Upper lobe of left lung (tissue), 6 donors: Measurements from ENCODE around the gene C11orf91. TPM values are rescaled to one million over a fixed set of nuclear protein-coding genes. Genes with fewer than 3 reads are reported as not detected.

Source experiments
- ATAC-seq, 2 donors: fragments of 200-7000 bp; cut with Tn5 transposase; one replicate each; pipeline ENCODE4 v1.9.1; 2022; ENCODE audit warnings: mild to moderate bottlenecking in 2 of 2, moderate library complexity in 2 of 2; ENCODE audit not compliant: low FRiP score in 2 of 2
- DNase-seq, 2 donors: peaks; one replicate each; pipeline ENCODE4 v3.0.0-alpha.2; 2019 to 2020
- H3K27ac ChIP-seq, 4 donors: fragments of 200-600 bp; sonication (generic); one replicate each; pipeline ENCODE4 v1.5.1; 2016 to 2019
- H3K27me3 ChIP-seq, 4 donors: fragments of 200-600 bp; sonication (generic); one replicate each; pipeline ENCODE4 v1.5.1; 2017 to 2019
- H3K36me3 ChIP-seq, 4 donors: fragments of 200-600 bp; sonication (generic); one replicate each; pipeline ENCODE4 v1.5.1; 2016 to 2019
- H3K4me1 ChIP-seq, 4 donors: fragments of 200-600 bp; sonication (generic); one replicate each; pipeline ENCODE4 v1.5.1; 2018 to 2019
- H3K4me3 ChIP-seq, 4 donors: fragments of 200-600 bp; sonication (generic); one replicate each; pipeline ENCODE4 v1.5.1; 2017 to 2019; ENCODE audit warnings: mild to moderate bottlenecking in 2 of 4, moderate library complexity in 1 of 4
- H3K9me3 ChIP-seq, 4 donors: fragments of 200-600 bp; sonication (generic); one replicate each; pipeline ENCODE4 v1.5.1; 2018 to 2019
- EP300 ChIP-seq, 4 donors: sonication (generic); formaldehyde crosslinking; IDR thresholded peaks; one replicate each; pipeline ENCODE4 v1.5.1; 2017; ENCODE audit warnings: antibody characterized with exemption in 4 of 4, control low read depth in 2 of 4
- POLR2A ChIP-seq, 4 donors: fragments of 450-650 bp; IDR thresholded peaks; one replicate each; pipeline ENCODE4 v1.5.1; 2016 to 2017; ENCODE audit warnings: antibody characterized with exemption in 4 of 4, mild to moderate bottlenecking in 2 of 4
- POLR2AphosphoS5 ChIP-seq, 2 donors: sonication (generic); formaldehyde crosslinking; IDR thresholded peaks; one replicate each; pipeline ENCODE4 v1.5.1; 2017; ENCODE audit warnings: antibody characterized with exemption in 2 of 2
- WGBS, 2 donors: methylation state at CpG; one replicate each; pipeline ENCODE4 v1.1.5; 2017 to 2018; 5-methylcytosine and 5-hydroxymethylcytosine counted together
- total RNA-seq, 6 donors: library from RNA; depleted of rRNA in 4 of 6; stranded (reverse); fragments of >200 nt in 4 of 6; gene quantifications; one replicate each; pipeline versions ENCODE4 v1.1.0 to v1.2.1, GENCODE V29; 2016 to 2021
- TF ChIP-seq, protein P1 (sequence below), 6 experiments: fragments of 450-650 bp in 4 of 6; fragments of 200-600 bp in 2 of 6; sonication (generic) in 2 of 6; IDR thresholded peaks; one replicate each; pipeline ENCODE4 v1.5.1; 2016 to 2019; ENCODE audit warnings: antibody characterized with exemption in 6 of 6
- donor health status: DM: no; HTN: no; CAD: no; lungs with moderate emphysema.
- donor health status: DM: no; HTN: yes; CAD: no; lungs with severe emphysema.

The C11orf91 gene
- total RNA-seq, 6 donors from 2014 or later: 0.77 to 1.3 TPM; not detected in 4

DNA sequence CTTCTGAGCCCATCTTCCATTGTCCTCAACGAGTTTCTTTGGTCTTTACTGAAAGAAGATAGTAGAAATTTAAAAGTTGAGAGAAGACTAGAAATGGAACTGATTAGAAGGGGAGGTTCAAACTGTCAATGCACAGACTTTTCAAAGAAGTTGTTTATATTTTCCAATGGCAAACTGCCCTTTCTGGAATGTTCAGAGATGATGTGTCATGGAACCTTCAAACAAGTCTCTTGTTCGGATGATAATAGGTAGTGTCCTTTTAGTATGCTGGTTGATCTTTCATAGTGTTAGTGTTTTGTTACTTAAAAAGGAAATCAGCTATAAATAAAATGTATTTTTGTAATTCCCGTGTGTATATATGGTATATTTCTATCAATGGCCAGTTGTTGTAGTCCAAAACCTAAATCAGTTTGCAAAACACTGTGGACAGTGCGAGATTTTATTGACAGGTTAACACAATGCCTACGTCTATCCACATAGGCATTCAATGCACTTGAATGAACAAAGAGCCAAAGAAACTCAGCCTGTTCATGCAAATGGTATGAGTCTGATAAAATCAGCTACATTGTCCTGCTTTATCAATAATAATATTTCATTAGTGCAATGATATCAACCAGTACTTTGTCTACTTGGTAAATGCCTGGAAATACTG lies 30.9 kb downstream of the C11orf91 start:
- Histone ChIP-seq H3K4me3 (no peak overlapping the region), H3K4me1 (no peaks in the 10 kb centered on the region), H3K9me3 (no peaks in the 10 kb centered on the region), H3K27me3 (no peaks in the 10 kb centered on the region), H3K27ac (no peak overlapping the region), H3K36me3 (no peaks in the 10 kb centered on the region)
- ATAC-seq (no peak), DNase-seq (no peak)
- 82 to 86% methylated on average over 5 of the region's 5 CpGs for WGBS, 2 donors
- TF ChIP-seq, protein P1, sequence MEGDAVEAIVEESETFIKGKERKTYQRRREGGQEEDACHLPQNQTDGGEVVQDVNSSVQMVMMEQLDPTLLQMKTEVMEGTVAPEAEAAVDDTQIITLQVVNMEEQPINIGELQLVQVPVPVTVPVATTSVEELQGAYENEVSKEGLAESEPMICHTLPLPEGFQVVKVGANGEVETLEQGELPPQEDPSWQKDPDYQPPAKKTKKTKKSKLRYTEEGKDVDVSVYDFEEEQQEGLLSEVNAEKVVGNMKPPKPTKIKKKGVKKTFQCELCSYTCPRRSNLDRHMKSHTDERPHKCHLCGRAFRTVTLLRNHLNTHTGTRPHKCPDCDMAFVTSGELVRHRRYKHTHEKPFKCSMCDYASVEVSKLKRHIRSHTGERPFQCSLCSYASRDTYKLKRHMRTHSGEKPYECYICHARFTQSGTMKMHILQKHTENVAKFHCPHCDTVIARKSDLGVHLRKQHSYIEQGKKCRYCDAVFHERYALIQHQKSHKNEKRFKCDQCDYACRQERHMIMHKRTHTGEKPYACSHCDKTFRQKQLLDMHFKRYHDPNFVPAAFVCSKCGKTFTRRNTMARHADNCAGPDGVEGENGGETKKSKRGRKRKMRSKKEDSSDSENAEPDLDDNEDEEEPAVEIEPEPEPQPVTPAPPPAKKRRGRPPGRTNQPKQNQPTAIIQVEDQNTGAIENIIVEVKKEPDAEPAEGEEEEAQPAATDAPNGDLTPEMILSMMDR (IDR thresholded peaks at IDR 0.05): no peak
- TF ChIP-seq EP300 (IDR thresholded peaks at IDR 0.05) (no peak), POLR2AphosphoS5 (IDR thresholded peaks at IDR 0.05) (no peak), POLR2A (IDR thresholded peaks at IDR 0.05) (no peak)

DNA sequence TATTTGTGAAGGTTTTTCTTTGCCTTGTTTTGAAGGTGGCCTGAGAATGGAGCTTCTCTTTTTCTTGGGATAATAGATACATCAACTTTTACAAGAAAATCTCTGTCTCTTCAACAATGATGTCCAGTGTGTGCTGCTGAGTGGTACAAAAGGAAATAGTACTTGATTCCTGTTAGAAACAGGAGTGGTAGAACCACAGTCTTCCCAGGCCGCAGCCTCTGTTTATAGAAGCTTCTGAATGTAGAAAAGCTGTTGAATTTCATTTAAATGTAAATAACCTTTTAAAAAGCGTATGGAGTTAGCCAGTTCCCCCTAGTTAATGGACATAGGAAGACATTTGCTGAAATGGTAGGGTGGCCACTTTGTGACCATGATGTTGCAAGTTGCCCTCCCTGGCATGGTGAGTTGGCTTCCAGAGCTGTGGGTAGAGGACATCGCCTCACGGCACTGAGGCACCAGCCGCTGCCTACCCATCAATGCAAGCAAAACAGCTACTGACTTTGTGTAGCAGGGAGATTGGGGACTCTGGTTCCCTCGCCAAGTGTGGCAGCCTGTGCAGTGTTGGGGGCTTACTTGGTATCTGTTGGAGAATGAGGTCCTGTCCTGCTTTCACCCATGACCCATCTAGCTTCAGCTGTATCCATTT lies 31.6 kb downstream of the C11orf91 start:
- H3K4me1 ChIP-seq: no peaks in the 10 kb centered on the region
- DNase-seq (no peak), ATAC-seq (no peak)
- TF ChIP-seq POLR2A (IDR thresholded peaks at IDR 0.05) (no peak), POLR2AphosphoS5 (IDR thresholded peaks at IDR 0.05) (no peak)
- no peaks in the 10 kb centered on the region for H3K27me3 ChIP-seq
- 96% methylated on average over 6 of the region's 6 CpGs for WGBS, 2 donors
- H3K9me3 ChIP-seq: no peaks in the 10 kb centered on the region
- no peaks in the 10 kb centered on the region for H3K36me3 ChIP-seq
- H3K27ac ChIP-seq: no peak overlapping the region
- no peak overlapping the region for H3K4me3 ChIP-seq

DNA sequence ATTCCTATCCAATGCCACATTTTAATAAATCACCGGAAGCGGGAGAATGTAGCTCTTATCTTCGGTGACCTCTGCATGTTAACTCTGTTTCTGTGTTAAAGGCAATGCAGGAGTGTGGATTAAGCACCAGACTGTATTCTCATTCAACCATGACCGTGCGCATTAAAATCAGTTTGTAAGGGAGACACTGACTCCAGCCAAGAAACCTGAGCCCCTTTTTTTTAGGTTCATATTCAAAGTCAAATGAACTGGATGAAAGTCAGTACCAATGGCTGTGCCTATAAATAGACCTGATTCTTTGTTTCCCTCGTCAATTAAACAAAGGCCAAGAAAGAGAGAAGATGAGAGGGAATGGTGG lies 32.2 kb downstream of the C11orf91 start:
- Histone ChIP-seq H3K27ac (no peak overlapping the region), H3K4me3 (no peak overlapping the region), H3K4me1 (no peaks in the 10 kb centered on the region), H3K27me3 (no peaks in the 10 kb centered on the region), H3K9me3 (no peaks in the 10 kb centered on the region), H3K36me3 (no peaks in the 10 kb centered on the region)
- DNase-seq (no peak), ATAC-seq (no peak)
- no peak for TF ChIP-seq POLR2AphosphoS5 (IDR thresholded peaks at IDR 0.05)
- TF ChIP-seq, protein P1 (IDR thresholded peaks at IDR 0.05): no peak
- TF ChIP-seq POLR2A (IDR thresholded peaks at IDR 0.05): no peak
- no peak for TF ChIP-seq EP300 (IDR thresholded peaks at IDR 0.05)
- 77 to 87% methylated on average over 6 of the region's 6 CpGs for WGBS, 2 donors

DNA sequence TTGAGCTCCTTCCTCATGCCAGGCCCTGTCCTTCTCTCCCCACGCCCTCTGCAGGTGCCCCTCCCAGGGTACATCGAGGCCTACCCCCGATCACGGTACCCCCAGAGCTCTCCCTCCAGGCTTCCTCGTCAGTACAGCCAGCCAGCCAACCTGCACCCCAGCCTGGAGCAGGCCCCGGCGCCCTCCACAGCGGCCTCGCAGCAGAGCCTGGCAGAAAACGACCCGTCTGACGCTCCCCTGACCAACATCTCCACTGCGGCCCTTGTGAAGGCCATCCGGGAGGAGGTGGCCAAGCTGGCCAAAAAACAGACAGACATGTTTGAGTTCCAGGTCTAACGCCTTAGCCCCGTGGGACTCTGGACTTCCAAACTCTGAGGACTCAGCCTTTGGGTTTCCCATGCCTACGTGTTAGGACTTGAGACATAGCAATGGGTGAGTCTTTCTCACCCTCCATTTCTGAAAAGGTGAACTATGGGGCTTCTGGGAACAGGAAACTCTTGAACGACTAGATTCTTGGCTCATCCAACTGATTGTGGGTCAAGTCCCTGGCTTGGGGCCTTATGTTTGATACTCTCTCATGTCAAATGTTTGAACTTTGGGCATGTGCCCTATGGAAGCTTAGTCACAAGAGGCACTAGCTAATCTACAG lies 32.7 kb downstream of the C11orf91 start:
- H3K4me1 ChIP-seq: no peaks in the 10 kb centered on the region
- DNase-seq (peak in 1 of 2 donors; percentile 69), ATAC-seq (no peak)
- no peaks in the 10 kb centered on the region for H3K27me3 ChIP-seq
- no peaks in the 10 kb centered on the region for H3K9me3 ChIP-seq
- no peak overlapping the region for H3K27ac ChIP-seq
- TF ChIP-seq POLR2AphosphoS5 (IDR thresholded peaks at IDR 0.05): no peak
- TF ChIP-seq, protein P1 (IDR thresholded peaks at IDR 0.05): no peak
- no peak for TF ChIP-seq EP300 (IDR thresholded peaks at IDR 0.05)
- no peak for TF ChIP-seq POLR2A (IDR thresholded peaks at IDR 0.05)
- 91 to 92% methylated on average over 18 of the region's 18 CpGs for WGBS, 2 donors
- H3K36me3 ChIP-seq: no peaks in the 10 kb centered on the region
- no peak overlapping the region for H3K4me3 ChIP-seq

DNA sequence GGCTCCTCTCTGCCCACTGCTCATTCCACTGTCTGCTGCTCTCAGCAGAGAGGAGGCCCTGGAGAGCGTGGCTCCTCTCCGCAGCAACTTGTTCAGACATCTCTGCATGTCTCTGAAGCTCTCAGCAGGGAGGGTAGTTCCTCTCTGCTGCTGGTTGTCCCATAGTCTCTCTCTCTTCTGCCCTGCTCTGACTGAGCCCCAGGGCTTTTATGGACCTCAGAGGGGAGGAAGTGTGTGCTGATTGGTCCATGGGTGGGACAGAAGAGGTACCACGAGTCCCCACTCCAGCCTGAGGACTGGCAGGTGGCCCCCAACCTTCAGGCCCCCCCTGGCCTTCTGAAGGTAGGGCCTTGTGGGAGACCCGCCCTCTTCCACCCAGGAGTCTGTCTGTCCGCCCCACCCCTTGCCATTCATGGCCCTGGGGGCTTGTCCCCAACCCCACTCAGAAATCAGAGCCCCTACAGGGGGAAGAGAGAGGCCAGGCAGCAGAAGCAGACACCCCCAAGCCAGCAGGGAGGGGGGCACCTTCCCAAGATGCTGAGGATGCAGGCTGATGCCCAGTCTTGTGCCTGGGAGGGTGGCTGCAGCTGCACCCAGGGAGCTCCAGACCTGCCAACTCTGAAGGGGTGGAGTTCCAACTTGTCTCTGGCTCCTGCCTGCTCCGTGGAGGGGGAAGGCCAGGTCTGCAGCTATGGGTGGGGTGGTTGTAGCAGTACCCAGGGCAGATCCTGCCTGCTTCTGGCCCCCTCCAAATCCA lies 35.1 kb downstream of the C11orf91 start:
- Histone ChIP-seq H3K4me3 (no peak overlapping the region), H3K9me3 (no peaks in the 10 kb centered on the region), H3K4me1 (no peaks in the 10 kb centered on the region), H3K27me3 (no peaks in the 10 kb centered on the region), H3K27ac (no peak overlapping the region), H3K36me3 (no peaks in the 10 kb centered on the region)
- ATAC-seq (peak in 1 of 2 donors; percentile 10), DNase-seq (peak in 1 of 2 donors; percentile 34)
- no peak for TF ChIP-seq POLR2A (IDR thresholded peaks at IDR 0.05)
- no peak for TF ChIP-seq EP300 (IDR thresholded peaks at IDR 0.05)
- TF ChIP-seq, protein P1 (IDR thresholded peaks at IDR 0.05): no peak
- no peak for TF ChIP-seq POLR2AphosphoS5 (IDR thresholded peaks at IDR 0.05)
- WGBS, 2 donors: 75 to 85% methylated on average over 4 to 6 of the region's 6 CpGs
